ENCODE data around the gene ACBD6. TPM values are rescaled to one million over a fixed set of nuclear protein-coding genes. Genes with fewer than 3 reads are reported as not detected.
A peak's percentile ranks its signal among the peaks of the same experiment; 100 is the strongest.

The ACBD6 gene
- total and polyA plus RNA-seq, 2 of the 4 experiments (the other 2 are of a cell fraction) = 52.5 to 59.1 TPM

DNA sequence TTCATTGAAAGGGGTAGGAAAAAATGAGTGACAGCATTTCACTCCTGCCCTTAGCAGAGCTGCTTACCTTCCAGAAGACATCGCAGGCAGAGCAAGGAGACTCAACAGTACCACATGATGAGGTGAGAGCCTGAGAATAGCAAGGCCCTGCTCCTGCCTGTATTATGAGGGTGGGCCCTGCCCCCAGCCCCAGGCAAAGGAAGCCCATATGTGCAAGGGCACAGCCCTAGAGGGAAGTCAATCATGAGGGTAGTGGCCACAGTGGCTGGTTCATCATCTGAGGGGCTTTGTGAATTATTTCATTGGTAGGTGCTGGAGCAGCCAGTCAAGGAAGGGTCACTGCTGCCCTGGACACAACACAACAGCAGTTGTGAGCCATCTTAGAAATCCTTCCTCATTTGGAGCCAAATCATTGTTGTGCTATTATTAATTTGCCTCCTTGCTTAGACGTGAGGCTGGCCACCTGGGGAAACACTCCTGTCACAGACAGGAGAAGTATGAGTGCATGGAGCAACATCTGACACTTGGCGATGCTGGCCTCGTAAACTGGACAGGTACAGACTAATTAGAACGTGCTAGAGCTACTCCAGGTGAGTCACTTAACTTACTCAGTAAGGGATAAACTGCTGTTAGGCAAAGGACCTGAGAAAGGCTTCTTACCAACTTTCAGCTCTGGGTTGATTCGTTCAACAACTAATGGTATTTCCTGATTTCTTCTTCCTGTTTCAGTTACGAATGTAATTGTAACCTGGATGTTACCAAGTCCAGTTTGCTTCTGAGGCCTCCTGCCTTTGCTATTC is 22.7 kb upstream of the ACBD6 start (continued):
- no peak for TF ChIP-seq FOS (IDR thresholded peaks at IDR 0.05; ENCODE audit: low read depth, low read length)
- no peak for TF ChIP-seq NFE2L2 (IDR thresholded peaks at IDR 0.05; ENCODE audit: low read depth, low read length)

DNA sequence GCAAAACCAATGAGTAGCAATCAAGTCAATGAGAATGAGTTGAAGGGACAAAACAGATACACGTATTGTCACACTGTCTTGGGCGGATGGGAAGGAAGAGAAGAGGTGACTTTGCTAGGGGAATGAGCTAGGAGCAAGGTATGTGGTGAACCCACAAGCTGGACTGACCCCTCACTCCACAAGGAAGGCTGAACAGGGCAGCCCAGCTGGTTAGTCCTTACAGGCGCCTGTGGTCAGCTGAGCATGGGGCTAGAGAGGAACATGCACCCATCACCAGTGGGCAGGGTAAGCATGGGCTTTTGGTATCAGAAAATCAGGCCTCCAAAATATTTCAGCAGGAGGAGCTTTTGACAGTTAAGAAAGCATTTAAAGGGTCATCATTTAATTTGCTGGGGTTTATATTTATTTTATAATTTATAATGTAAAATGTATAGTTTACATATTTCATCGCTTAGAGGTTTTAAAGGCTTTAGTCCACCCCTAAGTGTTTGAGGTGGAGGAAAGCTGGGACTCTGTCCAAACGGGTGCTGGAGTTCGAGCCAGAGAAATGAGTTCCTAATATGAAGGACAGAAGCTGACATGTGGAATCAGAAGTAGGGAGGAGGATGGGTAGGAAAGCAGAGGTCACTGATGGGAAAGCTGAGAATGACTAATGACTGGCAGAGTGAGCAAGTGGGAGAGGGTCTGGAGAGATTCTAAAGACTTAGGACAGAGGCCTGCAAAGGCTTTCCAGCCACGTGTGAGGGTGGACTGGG is 22.0 kb upstream of the ACBD6 start:
- Histone ChIP-seq H3K9ac (ENCODE audit: low read depth, low read length) (no peak overlapping the region), H4K8ac (ENCODE audit: low read depth in 2 of 2, low read length in 2 of 2) (peak overlapping the region in 1 of 2 experiments; percentile 1; a peak in 1 of 4 replicates), H2BK5ac (ENCODE audit: low read depth, low read length, poor library complexity, severe bottlenecking) (no peak overlapping the region), H2BK20ac (ENCODE audit: low read depth, low read length) (peak overlapping the region; percentile 72), H3K18ac (ENCODE audit: low read depth, low read length) (peak overlapping the region; percentile 85), H4K5ac (ENCODE audit: low read depth, low read length) (peak overlapping the region; percentile 83), H3K56ac (ENCODE audit: extremely low read depth, insufficient read depth, low read length) (no peak overlapping the region), H3K9me3 (ENCODE audit: control insufficient read depth, insufficient read depth, low read length) (peaks cover 2% of the 10 kb centered on the region; the same call in 1 of the 2 replicates), H3K36me3 (ENCODE audit: control insufficient read depth, insufficient read depth, low read length) (no peaks in the 10 kb centered on the region), H2AK5ac (ENCODE audit: low read depth, low read length) (peak overlapping the region; percentile 31; the same call in 1 of the 2 replicates), H4K20me1 (ENCODE audit: insufficient read depth, low read length) (no peaks in the 10 kb centered on the region), H2BK15ac (ENCODE audit: low read depth, low read length) (peak overlapping the region; percentile 36; the same call in 1 of the 3 replicates), H3K4me1 (ENCODE audit: control insufficient read depth, insufficient read depth, low read length) (peaks cover 25% of the 10 kb centered on the region), H3K79me1 (ENCODE audit: low read depth in 1 of 2, low read length in 2 of 2) (no peaks in the 10 kb centered on the region), H3K14ac (replicated peaks; ENCODE audit: low read depth, low read length) (0 out of 2 replicates have a peak overlapping the region, but pooled peaks have one; percentile 49), H3K27me3 (ENCODE audit: control insufficient read depth, insufficient read depth, low read length) (no peaks in the 10 kb centered on the region), H2AFZ (replicated peaks; ENCODE audit: low read length, poor library complexity) (no peak overlapping the region), H3K9me1 (ENCODE audit: insufficient read depth, low read length) (peaks cover 18% of the 10 kb centered on the region), H2AK9ac (replicated peaks; ENCODE audit: low read depth, low read length, poor library complexity) (no peak overlapping the region), H2BK120ac (ENCODE audit: low read depth, low read length) (peak overlapping the region; percentile 36), H3K4ac (ENCODE audit: low read depth, low read length) (peak overlapping the region; percentile 55; the same call in 1 of the 2 replicates), H3K4me2 (ENCODE audit: low read depth, low read length) (no peak overlapping the region), H3K4me3 (ENCODE audit: insufficient read depth, low read depth, low read length) (no peak overlapping the region), H3K27ac (ENCODE audit: insufficient read depth, low read length) (peak overlapping the region; percentile 60; the same call in 1 of the 2 replicates), H4K91ac (ENCODE audit: insufficient read depth, low read depth, low read length) (peak overlapping the region; percentile 19), H3K23ac (ENCODE audit: low read depth, low read length) (no peak overlapping the region)
- BruUV-seq (replicated peaks) = no TSS peak
- intact Hi-C loops (cut with micrococcal nuclease) (no loop called here), in situ Hi-C loops (cut with MboI; ENCODE audit: low sequenced_read_pairs) (no loop called here), dilution Hi-C loops (cut with HindIII; ENCODE audit: low sequenced_read_pairs, unreplicated experiment) (no loop called here)
- 33% methylated on average over 1 of the region's 7 CpGs; no CpG with 5 or more reads in 1 of the 2 experiments for whole genome bisulfite sequencing, 2 experiments (ENCODE audit: extremely low coverage in 2 of 2, insufficient read length in 1 of 2)
- DNase-seq (peak; percentile 62), ATAC-seq (ENCODE audit: low read depth) (peak; percentile 52)
- ChIA-PET POLR2A (ENCODE audit: unreplicated experiment) (no interaction called here), CTCF (interaction anchor here (0.5 kb wide), 1 partner anchor 104 kb away, joined by 4 read pairs; no protein-coding TSS in a partner anchor)
- TF ChIP-seq CEBPB (IDR thresholded peaks at IDR 0.05; ENCODE audit: low read depth, low read length) (no peak), NFE2L2 (IDR thresholded peaks at IDR 0.05; ENCODE audit: low read depth, low read length) (no peak), RAD21 (IDR thresholded peaks at IDR 0.05; ENCODE audit: low read length) (no peak), RCOR1 (IDR thresholded peaks at IDR 0.05; ENCODE audit: insufficient replicate concordance, low read length) (no peak), RFX5 (IDR thresholded peaks at IDR 0.05; ENCODE audit: low read depth, low read length) (no peak), MAZ (IDR thresholded peaks at IDR 0.05; ENCODE audit: borderline replicate concordance, low read depth, low read length) (no peak), FOS (IDR thresholded peaks at IDR 0.05; ENCODE audit: low read depth, low read length) (no peak)
- TF ChIP-seq, protein P1, sequence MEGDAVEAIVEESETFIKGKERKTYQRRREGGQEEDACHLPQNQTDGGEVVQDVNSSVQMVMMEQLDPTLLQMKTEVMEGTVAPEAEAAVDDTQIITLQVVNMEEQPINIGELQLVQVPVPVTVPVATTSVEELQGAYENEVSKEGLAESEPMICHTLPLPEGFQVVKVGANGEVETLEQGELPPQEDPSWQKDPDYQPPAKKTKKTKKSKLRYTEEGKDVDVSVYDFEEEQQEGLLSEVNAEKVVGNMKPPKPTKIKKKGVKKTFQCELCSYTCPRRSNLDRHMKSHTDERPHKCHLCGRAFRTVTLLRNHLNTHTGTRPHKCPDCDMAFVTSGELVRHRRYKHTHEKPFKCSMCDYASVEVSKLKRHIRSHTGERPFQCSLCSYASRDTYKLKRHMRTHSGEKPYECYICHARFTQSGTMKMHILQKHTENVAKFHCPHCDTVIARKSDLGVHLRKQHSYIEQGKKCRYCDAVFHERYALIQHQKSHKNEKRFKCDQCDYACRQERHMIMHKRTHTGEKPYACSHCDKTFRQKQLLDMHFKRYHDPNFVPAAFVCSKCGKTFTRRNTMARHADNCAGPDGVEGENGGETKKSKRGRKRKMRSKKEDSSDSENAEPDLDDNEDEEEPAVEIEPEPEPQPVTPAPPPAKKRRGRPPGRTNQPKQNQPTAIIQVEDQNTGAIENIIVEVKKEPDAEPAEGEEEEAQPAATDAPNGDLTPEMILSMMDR (conservative IDR thresholded peaks at IDR 0.05; ENCODE audit: low read depth, low read length) = no peak
